Activated gamma-delta T cell treated with Interleukin-2 at 50 U/mL for 16 hours (primary cell): ENCODE data around the gene PKN1.
A peak's percentile ranks its signal among the peaks of the same experiment; 100 is the strongest.
"Not testable (repeated sequence)": the region's sequence is repeated elsewhere in the genome, so short reads cannot be mapped to it uniquely, and the experiment has no call there.

Experiments
- DNase-seq: peaks from one replicate; pipeline ENCODE4 v3.0.0-alpha.2; 2020

The PKN1 gene

DNA sequence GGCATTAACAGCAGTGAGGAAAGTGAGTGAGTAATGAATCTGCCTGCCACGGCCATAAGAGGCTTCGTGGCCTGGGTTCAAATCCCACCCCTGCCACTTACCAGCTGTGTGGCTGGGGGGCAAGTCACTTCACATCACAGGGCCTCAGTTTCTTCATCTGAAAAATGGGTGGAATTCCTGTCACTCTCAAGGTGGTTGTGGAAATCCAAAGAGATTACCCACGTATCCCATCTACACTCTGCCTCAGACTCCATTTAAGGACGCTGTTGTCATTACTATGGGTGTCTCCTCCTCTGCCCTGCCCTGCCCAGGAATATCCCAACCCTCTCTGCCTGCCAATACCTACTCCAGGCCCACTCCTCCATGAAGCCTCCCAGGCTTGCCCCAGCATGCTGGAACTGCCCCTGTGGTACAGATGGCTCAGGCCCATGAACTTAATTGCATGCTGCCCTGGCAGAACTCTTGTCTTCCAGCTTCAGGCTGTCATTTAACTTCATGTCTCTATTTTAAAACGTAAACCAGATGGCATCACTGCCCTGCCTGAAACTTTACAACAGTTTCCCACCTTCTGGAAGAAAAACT, 59.7 kb downstream of the PKN1 start:
- no peak for DNase-seq

DNA sequence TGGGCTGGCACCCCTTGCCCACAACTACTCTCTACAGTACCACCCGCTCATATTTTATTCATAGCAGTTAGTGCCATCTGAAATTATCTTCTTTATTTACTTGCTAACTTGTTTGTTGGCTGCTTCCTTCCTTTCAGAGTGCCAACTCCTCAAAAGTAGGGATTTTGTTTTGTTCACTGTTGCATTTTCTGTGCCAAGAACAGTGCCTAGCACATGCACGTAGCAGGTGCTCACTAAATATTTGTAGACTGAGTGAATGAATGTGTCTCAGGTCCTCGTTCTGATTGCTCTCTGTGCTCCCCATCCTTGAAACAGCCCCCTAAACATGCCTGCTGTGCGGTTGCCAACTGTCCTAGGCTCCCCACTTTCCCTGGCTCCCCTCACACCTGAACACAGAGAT, 61.3 kb downstream of the PKN1 start:
- no peak for DNase-seq

DNA sequence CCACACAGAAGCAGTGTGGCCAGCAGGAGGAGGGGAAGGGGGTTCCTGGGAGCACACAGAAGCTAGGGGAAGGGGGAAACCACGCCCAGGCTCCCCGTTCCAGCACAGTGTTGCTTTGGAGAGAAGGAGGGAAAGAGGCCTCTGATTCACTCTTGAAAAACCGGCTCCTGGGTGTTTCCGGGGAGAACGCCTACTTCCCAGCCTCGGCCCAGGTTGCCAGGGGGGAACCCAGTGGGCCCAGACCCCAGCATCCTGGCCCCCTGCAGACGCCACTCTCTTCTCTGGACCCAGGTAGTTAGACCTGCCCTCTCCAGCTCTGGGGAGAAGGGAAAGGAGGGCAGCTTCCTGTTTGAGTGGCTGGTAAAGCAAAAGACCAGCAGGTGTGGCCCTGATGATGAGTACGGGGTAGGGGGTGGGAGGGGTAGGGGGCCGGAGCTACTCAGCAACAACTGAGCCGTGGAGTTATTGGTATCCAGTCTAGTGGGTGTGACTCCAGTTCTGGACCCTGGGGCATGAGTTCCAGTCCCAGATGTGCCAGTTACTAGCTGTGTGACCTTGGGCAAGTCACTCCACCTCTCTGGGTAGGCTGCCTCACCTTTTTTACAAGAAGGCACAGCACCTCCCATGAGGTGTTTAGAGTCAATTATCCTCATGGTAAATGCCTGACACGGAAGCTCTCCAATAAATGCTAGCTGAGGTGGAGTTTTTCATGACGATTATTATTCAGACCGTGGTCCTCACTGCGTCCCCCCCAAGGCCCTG, 62.0 kb downstream of the PKN1 start:
- no peak for DNase-seq

DNA sequence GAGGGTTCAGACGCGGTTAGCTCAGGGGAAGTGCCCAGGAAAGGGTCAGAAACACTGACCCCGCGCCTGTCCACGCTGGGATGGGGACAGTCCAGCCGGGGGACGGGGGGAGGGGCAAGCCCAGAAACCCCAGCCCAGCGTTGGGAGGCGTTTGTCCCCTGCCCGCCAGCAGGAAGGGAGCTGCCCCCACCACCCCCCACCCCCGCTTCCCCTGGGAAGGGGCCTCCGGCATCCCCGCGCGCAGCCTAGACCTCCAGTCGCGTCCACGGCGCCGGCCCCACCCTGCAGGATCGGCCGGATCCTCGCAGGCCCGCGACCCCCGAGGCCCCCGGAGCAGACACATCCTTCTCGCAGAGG, 62.5 kb downstream of the PKN1 start:
- no peak for DNase-seq

DNA sequence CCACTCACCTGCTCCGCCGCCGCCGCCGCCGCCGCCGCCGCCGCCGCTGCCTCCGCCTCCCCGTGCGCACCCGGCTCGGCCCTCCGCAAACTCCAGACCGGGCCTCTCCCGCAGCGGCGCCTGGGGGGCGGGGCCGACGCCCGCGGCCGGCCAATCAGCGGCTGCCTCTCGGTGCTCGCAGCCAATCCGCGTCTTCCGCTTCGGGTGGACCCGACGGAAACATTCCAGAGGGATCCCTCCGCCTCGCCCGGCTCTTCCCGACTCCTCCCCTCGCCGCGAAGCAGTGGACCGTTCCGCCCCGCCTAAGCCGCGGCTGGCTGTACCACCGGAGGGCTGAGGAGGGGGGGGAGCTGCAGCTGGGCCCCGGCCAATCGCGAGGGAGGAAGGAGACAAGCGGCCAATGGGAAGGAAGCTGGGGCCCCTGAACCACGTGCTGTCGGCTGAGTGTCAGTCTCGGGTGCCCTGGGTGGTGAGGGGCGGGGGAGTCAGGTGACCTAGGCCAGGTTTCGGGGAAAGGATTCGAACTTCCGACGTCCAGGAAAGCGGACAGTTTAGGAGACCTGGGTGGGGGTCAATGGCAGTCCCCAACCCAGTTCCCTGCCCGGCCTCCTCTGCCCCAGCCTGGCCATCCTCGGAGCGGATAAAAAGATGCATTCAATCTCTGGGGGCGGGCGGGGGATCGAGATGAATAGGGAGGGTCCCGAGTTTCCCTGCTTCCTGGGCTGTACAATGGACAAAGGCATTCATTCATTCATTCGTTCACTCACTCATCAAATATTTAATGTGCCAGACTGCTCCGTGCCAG, 63.1 kb downstream of the PKN1 start, which contains the start of gene GIPC1:
Gene GIPC1, minus strand, starts transcription at position 99 of the 805 bp plus-strand sequence. CDS start 13,151 bp downstream, outside the sequence.
- peak; percentile 73 for DNase-seq

DNA sequence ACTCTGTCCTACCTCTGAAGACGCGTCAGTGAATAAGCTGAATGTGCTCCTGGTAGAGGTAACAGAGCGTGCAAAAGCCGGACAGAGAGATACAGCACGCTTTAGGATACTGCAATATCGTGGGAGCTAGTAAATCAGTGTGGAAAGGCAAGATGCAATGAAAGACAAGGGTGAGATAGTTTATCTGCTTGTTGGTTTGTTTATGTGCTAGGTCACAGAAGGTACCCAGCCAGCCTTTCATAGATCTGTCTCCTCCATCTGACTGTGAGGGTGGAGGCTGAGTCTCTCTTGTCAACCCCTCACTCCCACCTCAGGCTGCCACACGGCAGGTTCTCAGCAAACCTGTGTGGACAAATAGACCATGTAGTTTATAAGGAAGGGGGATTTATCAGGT, 63.7 kb downstream of the PKN1 start:
- no peak for DNase-seq

DNA sequence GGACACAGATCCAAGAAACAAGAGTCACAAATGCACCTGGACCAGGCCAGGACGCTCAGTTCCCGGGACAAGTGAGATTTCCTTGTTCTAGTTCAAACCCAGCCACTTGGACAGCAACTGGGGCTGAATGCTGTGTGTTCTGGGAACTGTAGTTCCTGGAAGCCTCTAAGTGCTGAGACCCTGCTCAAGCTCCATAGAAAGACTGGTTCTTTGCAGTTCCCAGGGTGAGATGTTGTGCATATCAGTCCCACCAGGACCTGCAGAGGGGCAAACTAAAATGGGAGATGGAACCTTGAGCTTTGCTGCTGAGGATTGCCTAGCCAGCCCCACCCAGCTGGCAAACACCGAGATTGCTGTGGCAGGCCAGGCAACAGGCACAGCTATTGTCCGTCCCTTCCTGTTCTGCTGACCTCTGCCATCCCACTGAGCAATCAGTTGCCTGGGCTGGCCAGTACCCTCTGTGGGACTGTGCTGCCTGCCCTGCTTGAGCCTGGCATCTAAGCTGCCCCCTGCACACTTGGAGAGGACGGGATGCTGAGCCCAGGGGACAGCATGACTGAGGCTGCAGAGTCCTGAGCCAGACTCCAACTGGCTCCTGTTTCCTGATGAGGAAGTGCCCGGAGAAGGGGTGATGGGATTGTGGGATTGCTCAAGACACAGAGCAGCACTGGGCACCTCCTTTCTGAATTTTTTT, 64.3 kb downstream of the PKN1 start:
- DNase-seq, result no peak

DNA sequence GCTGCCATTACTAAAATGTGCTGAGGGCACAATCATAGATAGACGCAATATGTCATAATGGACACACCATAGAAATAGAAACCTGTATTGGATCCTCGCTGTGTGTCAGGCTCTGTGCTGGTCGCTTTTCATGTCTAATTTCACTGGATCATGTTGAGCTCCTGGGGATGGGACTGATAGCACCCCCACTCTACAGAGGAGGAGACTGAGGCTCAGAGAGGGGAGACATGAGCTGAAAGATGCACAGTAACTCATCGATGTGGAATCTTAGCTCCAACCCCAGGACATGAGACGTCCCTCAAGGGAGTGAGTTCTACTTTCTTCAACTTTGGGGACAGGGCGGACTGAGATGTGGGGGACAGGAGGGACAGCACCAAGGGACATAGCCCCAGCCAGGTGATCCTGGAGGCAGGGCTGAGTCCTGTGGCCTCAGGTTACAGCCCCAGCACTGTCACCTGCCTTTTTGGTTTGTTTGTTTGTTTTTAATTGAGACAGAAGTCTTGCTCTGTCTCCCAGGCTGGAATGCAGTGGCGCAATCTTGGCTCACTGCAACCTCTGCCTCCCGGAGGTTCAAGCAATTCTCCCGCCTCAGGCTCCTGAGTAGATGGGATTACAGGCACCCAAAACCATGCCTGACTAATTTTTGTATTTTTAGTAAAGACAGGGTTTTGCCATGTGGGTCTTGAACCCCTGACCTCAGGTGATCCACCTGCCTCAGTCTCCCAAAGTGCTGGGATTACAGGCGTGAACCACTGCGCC, 69.4 kb downstream of the PKN1 start:
- no peak for DNase-seq

DNA sequence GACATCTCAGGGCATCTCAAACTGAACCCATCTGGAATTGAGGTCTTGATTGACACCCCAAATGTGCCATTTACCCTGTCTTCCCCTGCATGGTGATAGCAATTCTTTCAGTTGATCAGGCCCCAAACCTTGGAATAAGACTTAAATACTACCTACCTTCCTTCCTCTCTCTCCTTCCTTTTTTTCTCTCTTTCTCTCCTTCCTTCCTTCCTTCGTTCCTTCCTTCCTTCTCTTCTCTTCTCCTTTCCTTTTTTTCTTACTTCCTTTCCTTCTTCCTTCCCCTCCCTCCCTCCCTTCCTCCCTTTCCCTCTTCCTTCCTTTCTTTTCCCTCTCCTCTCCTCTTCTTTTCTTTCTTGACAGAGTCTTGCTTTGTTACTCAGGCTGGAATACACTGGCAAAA, 70.2 kb downstream of the PKN1 start:
- no peak for DNase-seq

DNA sequence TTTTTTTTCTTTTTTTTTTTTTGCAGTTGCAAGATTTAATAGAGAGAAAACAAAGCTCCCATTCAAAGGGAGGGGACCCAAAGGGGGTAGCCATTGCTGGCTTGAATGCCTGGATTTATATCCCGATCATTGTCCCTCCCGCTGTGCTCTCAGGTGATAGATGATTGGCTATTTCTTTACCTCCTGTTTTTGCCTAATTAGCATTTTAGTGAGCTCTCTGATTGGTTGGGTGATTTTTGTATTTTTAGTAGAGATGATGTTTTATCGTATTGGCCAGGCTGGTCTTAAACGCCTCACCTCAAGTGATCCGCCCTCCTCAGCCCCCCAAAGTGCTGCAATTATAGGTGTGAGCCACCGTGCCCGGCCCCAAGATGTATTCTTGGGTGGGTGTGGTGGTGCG, 71.5 kb downstream of the PKN1 start:
- DNase-seq, result not testable (repeated sequence)

DNA sequence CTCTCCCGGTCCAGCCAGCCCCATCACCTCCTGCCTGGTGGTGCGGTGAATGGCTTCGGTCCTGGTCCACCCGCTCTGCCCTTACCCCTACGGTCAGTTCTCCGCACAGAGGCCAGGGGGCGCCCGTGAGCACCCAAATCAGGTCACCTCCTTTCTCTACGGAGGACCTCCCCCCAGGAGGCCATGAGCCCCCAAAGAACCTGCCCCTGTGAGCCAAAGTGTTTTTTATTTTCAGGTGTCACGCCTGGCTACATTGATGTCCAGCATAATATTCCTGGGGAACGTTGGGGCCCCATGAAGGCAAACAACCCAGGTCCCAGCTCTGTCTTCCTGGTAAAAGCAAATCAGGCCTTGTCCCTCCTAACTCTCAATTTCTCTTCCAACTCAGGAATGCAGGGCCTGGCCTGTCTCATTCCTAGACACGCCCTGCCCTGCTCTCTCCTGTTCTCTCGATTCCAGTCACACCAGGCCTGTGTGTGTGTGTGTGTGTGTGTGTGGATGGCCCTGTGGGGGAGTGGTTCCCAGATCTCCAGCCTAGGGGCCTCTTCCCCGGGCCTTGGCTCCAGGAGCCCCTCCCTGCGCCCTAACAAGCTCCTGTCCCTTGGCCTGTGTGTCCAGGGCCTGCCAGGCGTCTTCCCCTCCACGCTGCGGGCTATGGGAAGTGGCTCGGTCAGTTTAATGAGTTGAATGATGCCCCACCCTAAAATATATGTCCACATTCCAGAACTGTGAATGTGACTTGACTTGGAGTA, 72.6 kb downstream of the PKN1 start:
- DNase-seq, result peak; percentile 74

DNA sequence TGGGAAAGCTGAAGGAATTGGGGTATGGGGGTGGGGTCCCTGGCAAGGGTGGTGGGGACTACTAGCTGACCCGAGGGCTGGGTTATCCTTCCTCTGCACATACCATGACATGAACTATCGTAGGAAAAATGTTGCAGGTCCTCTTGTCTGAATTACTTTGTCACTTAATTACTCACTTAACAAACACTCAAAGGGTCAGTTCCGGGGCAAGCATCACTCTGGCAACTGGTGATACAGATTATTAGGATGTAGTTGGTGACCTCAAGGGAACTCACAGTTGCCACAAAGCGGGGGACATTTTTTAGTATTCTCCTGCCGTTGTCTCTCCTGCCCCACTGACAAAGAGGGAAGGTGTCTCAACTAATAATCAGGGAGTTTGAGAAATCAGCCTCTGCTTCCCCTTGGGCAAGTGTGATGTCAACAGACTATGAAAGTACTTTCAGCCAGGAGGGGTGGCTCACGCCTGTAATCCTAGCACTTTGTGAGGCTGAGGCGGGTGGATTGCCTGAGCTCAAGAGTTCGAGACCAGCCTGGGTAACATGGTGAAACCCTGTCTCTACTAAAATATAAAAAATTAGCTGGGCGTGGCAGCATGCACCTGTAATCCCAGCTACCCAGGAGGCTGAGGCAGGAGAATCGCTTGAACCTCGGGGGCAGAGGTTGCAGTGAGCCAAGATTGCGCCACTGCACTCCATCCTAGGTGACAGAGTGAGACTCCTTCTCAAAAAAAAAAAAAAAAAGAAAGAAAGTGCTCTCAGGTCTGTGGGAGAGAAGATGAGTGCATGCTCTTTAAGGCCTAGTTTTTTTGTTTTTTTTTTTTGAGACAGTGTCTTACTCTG, 74.8 kb downstream of the PKN1 start:
- DNase-seq, result no peak

DNA sequence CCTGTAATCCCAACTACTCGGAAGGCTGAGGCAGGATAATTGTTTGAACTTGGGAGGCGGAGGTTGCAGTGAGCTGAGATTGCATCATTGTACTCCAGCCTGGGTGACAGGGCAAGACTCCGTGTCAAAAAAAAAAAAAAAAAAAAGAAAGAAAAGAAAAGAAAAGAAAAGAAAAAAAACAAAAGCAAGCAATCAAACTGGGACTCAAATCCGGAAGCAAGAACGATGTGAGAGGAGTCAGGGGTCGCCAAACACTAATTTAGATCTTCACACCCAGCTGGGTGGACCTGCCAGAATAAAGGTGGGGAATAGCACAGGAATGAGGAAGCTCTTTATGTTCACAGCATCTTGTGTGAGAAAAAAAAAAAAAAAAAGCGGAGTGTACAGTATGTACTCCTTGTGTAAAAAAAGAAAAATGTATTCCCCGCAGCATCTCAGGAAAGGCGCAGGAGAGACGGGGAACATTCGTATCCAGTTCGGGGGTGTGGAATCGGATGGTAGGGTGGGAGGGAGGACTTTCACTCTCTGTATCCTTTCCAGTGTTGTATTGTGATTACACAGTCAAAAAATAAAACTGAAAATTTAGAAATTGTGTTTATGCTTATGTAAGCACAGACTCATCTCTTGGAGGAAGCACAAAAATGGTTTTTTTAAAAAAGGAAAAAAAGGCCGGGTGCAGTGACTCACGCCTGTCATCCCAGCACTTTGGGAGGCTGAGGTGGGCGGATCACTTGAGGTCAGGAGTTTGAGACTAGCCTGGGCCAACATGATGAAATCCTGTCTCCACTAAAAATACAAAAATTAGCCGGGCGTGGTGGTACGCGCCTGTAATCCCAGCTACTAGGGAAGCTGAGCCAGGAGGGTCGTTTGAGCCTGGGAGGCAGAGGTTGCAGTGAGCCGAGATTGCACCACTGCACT, 77.5 kb downstream of the PKN1 start:
- no peak for DNase-seq

DNA sequence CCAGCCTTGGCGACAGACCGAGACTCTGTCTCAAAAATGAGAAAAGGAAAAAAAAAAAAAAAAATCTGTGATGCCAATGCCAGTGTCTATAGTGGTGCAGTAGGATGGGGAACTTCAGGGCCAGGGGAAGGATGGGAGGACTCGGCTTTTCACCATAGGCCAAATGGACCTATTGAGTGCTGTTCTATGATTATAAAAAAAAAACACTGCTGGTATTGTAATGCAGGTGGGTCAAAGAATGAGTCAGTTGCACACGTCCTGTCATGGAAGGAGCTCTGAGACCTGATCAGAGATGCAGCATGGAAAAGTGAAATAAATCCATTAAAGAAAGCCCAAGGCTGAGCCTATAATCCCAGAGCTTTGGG, 78.1 kb downstream of the PKN1 start:
- no peak for DNase-seq

DNA sequence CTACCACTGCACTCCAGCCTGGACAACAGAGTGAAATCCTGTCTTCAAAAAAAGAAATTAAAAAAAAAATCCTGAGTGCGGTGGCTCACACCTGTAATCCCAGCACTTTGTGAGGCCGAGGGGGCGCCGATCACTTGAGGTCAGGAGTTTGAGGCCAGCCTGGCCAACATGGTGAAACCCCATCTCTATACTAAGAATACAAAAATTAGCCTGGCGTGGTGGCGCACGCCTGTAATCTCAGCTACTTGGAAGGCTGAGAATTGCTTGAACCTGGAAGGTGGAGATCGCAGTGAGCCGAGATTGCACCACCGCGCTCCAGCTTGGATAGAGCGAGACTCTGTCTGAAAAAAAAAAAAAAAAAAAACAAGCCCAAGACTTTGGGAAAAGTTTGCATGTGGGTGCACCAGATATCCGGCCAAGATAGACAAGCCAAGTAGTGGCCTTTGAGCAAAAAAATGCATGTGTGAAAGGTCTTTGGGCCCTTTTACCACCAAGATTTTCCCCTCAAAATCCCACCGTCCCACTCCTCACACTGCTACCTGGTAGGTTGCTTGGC, 79.4 kb downstream of the PKN1 start:
- no peak for DNase-seq

DNA sequence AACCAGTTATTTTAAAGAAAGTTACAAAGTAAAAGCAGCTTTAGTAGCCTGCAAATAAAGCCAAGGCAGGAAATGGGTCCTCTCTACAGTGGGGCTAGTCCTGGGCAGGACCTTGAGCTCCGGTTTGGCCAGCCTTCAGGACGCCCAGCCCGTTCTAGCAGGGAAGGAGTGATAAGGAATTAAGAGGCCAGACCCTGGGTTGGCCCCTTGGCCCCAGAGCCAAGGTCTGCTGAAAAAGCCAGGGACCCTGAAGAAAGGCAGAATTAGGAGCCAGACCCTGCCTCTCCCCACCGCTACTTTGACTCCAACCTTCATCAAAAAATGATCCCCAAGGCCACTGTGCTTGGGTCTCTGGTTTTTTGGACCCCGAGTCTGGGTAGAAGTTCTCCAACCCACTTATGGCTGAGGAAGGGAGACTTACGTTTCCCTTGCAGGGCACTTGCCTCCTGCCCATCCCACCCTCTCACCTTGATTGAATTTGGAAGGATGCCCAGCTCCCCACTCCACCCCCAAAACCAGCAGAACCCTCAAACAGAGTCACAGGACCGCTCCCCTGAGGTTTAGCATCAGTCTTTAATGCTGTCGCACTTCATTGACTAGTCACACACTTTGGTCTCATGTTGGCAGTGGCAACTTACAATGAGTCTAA, 81.2 kb downstream of the PKN1 start:
- no peak for DNase-seq

DNA sequence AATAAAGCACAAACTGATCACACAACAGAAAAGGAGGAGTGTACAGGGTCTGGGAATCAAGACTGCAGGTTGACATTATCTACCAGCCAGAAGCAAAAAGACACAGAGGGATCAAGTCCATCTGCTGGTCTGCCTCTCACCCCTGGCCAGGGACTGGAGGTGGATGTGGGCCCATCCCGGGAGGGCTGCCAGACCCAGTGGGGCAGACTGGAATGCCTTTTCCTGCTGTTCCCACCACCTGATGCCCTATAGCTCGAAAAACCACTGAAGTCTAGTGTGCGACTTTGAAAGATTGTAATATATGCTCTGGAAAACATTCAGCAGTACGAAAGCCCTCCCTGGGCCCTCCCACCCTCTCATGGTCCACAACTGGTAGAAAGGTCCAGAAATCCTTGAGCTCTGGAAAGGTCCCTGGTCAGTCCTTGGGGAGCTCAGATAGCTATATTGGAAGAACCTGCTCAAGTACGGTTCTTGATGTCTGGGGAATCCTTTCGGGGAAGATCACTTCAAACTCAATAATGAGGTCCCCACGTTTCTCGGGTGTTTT, 82.5 kb downstream of the PKN1 start:
- DNase-seq, result no peak

DNA sequence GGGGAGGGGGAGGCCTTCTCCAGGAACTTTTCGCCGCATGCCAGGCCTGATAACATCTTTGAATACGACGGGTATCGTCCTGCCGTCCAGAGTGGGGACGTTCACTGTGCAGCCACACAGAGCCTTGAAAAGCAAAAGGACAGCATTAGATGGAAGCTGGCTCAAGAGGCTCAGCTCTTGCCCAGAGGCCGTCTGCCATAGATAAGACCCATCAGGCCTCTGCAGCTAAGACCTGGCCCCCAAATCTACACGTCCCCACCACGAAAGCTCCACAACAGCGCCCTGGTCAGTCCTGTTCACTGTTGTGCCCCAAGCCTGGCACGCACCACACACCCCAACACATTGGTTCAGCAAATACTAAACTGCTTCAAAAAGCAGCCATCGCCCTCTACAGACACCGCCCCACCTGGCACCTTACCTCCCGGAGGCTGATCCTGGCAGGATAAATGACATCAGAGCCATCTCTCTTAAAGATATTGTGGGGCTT, 83.0 kb downstream of the PKN1 start:
- no peak for DNase-seq
